Mesenteric fat pad (tissue), 1 donor: ENCODE data around the gene ANGPTL8. TPM values are rescaled to one million over a fixed set of nuclear protein-coding genes. Genes with fewer than 3 reads are reported as not detected.
A peak's percentile ranks its signal among the peaks of the same experiment; 100 is the strongest.

ENCODE experiments used
- DNase-seq: peaks from one replicate; pipeline ENCODE4 v3.0.0-alpha.2; 2020; ENCODE audit warnings: low spot score
- long read RNA-seq: library from polyadenylated mRNA; unstranded; transcript quantifications from one replicate; pipeline ENCODE4 v2.0.0, GENCODE V29; 2020
- total RNA-seq: library from RNA; stranded (reverse); fragmentation: NEBNext Ultra II Directional; extraction: Animal tissue kit (Norgen Biotek cat#: 25700); gene quantifications from one replicate; pipeline ENCODE4 v1.2.1, GENCODE V29; 2021
- donor health status: DM: yes; HTN: yes; CAD: no.

ANGPTL8 gene, protein sequence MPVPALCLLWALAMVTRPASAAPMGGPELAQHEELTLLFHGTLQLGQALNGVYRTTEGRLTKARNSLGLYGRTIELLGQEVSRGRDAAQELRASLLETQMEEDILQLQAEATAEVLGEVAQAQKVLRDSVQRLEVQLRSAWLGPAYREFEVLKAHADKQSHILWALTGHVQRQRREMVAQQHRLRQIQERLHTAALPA
- total RNA-seq = 4.5 TPM
- long read RNA-seq, partial matches to known transcripts = 0 of 3 reads
- long read RNA-seq, other reads (novel, unspliced or antisense) = 1 of 3 reads

DNA sequence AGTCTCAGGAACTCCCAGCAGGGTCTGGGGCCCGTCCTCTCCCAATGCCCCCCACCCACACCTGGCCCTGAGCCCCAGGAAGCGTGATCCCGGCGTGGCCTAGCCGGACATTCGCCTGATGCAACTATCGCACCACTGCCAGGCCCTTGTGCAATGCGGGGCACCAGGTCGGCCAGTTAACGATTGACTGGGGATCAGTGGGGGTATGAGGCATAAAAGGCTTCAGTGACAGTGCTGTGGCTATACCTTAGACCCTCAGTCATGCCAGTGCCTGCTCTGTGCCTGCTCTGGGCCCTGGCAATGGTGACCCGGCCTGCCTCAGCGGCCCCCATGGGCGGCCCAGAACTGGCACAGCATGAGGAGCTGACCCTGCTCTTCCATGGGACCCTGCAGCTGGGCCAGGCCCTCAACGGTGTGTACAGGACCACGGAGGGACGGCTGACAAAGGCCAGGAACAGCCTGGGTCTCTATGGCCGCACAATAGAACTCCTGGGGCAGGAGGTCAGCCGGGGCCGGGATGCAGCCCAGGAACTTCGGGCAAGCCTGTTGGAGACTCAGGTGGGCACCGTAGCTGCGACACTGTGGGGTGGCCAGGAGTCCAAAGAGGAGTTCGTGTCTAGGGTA, at the start of gene ANGPTL8:
ANGPTL8 (plus strand) TSS at position 243 of the 624 bp plus-strand sequence; CDS start at position 262, 19 bp downstream.
- no peak for DNase-seq

DNA sequence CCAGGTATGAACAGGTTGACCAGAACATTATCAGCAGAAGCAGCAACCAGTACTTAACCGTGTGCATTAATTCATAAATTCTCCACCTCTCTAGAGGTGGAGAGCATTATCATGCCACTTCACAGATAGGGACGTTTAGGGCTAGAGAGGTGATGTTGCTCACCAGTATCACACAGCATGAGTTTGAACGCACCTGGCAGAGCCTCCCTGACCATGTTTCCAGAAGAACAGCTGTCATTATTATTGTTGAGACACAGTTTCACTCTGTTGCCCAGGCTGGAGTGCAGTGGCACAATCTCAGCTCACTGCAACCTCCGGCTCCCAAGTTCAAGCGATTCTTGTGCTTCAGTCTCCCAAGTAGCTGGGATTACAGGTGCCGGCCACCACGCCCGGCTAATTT, 48.9 kb upstream of the ANGPTL8 start:
- no peak for DNase-seq

DNA sequence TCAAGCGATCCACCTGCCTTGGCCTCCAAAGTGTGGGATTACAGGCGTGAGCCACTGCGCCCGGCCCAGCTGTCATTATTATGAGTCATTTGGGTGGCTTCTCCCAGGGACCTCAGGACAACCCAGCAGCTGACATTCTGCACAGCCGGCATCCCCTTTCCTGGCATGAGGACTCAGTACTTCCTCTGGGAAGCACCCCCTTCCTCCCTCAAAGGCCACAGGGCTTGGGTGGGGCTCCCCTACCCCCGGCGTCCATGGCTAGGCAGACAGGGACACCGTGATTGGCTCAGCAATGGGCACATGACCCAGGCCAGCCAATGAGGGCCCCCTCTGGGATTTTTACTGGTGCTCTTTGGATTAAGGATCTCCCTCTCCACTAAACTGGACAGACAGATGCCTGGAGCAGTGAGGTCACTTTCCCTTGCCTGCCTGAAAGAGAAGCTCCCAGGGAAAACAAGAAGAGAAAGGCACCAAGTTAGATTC, 48.1 kb upstream of the ANGPTL8 start:
- DNase-seq = no peak

DNA sequence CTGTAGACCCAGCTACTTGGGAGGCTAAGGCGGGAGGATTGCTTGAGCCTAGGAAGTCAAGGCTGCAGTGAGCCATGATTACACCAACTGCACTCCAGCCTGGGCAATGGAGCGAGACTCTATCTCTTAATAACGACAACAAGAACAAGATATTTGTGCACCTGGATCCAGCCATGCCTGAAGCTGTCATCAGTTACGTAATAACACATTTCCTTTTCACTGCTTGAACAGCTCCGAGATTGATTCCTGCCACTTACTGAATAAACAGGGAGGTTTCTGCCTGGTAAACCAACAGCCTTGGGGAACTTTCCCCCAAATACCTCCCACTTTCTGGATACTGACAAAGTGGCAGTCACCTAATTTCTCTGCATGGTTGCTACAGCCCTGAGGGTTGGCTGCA, 47.5 kb upstream of the ANGPTL8 start:
- DNase-seq = no peak

DNA sequence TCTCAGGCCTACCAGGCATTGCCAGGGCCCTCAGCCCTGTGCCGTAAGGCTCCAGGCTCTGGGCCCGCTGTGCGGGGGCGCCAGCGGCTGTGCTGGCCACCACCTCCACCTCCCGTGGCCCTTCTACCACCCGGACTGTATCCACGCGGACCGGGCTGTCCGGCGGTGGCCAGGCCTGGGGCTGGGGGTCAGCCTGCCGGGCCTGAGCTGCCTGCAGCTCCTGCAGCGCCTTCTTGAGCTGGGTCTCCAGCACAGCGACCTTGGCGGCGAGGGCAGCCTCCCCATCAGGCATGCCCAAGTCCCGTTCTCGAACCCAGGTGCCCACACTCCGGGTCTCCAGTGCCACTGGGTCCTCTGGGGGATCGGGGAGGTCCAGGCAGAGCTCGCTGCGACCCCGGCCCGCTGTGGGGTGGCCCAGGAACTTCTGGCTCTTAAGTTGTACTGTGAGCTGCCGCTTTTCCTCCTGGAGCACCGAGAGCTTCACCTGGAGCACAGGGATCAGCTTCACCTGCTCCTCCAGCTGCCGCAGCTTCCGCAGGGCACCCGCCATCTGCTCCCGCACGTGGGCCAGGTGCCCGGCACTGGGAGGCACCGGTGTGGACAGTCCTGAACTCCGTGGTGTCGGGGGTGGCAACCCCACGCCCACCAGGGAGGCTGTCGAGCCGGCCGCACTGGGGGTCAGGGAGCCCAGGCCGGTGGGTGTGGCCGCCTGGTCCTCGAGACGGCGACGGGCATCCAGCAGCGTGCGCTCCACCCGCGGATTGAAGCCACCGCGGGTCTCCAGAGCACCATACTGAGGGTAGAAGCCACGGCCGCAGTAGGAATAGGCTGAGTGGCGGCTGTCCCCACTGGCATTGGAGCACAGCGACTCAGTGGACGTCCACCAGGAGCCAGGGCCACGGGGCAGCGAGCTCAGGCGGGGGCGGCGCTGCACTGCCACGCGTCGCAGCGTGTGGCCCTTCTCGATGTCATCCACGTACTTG, 46.2 kb upstream of the ANGPTL8 start:
- DNase-seq = no peak

DNA sequence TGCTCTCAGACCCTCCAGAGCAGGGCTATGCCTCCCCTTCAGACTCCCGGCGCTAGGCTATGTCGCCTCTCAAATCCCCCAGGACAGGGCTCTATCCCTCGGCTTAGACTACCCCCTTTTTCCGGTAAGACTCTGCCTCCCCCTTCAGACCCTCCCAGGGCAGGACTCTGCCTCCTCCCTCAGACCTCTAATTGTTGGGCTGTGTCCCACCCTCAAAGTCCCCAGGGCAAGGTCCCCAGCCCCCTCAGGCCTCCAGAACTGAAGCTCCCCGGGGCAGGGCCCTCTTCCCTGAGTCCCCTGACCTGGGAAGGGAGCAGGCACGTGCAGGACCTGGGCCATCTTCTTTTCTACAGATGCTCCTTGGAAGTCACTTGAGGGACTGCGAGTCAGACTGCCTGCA, 45.2 kb upstream of the ANGPTL8 start:
- DNase-seq = no peak

DNA sequence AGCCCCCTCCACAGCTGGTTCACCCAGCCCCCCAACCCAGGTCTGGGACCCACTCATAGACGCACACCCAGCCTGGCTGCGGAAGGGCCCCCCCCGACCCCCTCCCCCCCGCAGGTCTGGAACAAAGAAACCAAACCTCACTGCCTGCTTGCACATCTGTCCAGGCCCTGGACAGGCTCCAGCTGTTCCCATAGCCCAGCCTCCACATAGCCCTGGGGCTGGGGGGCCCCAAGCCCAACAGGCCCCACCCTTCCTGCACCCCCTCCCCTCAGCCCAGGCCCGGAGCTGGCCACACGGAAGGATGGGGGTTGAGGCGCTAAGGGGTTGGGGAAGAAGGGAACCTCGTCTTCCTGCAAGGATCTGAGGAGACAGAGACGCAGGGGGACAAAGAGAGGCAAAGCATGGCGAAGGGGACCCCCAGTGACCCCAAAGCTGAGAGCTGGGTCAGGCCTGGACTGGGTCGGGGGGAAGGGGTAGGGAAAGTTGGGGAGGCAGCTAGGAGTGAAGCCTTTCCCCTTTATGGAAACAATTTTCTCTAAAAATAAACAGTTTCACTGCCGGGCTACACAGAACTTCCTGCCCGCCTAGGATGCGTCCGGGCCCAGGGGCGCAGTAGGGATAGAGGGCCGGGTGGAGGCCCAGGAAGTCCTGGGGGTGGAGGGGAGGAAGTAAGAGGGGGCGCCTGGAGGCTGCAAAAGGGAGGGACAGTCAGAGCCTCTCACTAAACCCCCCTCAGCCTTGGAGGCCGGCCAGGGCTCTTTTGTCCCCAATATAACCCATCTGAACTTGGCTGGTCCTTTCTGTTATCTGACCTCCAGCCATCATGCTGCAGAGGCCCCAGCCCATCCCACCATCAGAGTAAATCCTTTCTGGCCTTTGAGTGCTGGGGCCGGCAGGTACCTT, 44.5 kb upstream of the ANGPTL8 start:
- no peak for DNase-seq

DNA sequence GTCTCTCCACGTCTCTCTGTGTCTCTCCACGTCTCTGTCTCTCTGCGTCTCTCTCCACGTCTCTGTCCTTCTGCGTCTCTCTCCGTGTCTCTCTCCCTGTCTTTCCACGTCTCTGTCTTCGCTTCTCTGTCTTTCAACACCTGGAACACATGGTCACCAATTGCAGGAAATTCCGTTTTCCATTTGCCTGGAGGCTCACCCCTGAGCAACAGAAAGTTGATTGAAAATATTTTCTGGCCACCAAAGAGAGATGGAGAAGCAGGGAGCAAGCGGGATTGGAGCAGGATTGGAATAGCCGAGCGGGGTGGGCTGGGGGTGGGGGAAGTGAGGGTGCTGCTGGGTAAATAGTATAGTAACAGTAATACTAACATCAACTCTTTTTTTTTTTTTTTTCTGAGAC, 43.7 kb upstream of the ANGPTL8 start:
- DNase-seq = no peak

DNA sequence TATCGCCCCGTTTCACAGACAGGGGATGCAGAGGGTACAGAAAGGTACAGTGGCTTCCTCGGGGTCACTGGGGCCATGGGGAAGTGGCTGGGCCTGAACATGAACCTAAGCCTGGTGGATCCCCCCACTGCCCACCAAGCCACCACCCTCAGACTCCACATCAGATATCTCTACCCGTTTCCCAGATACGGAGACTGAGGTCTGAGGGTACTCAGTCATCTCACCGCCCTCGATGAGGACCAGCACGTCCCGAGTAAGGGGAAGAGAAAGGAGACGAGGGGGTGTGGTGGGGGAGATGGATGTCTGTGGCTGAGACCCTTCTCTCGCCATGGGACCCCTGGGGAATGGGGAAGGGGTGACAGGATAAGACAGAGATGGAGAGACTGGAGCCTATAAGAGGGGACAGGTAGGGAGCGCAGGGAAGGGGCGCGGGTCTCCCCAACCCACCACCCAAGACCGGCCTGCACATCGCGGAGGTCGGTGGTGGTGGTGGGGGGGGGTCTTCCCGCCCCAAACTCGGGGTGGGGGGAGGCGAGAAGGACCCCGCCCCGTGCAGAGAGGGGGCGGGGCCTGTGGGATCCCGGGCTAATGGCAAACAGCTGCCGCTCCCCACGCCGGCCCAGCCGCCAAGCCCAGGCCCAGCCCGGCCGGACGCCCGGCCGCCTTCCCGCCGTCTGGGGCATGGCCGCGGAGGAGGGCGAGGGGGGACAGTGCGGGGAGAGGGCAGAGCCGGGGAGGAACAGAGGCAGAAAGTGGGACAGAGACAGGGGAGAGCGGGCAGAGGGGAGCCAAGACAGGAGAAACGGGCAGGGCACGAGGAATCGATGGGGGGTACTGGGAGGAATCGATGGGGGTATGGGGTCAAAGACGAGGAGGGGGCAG, 42.8 kb upstream of the ANGPTL8 start:
- DNase-seq = no peak

DNA sequence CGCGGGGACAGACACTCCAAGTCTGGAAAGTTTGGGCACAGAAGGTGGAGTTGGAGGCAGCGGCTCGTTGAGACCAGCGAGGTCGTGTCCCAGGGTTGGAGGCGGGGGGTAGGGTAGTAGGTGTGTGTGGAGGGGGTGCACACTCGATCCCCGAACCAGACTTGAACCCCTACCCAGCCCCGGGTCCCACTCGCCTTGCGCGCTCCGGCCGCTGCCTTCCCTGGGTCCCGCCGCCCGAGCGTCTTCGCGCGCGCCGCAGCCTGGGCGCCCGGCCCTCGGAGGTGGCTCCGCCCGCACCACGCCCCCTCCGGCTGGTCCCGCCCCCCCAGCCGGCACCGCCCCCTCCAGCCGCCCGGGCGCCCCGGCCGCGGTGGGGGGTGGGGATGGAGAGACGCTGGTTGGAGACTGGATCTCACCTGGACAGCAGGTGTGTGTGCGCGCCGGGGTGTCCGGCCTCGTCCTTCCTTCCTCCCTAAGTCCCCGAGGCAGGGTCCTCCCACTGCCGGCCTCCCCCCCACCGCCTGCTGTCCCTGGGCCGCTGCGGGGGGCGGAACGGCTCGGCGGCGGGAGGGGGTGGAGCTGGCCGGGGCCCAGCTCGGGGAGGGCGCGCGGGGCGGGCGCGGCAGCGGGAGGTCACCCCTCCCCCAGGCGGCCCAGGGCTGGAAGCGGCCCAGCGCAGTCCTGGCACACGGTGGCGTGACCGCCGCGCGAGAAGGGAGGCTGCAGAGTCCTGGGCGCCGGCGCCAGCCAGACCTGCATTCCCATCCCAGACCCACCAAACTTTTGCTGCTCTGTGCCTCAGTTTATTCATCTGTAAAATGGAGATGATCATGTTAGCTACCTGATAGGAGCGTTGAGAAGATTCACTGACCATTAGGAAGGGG, 41.9 kb upstream of the ANGPTL8 start, which contains the start of gene KANK2:
KANK2 (minus strand) TSS at position 255 of the 884 bp plus-strand sequence. CDS start 3,034 bp downstream, outside the sequence.
- peak; percentile 95 for DNase-seq

DNA sequence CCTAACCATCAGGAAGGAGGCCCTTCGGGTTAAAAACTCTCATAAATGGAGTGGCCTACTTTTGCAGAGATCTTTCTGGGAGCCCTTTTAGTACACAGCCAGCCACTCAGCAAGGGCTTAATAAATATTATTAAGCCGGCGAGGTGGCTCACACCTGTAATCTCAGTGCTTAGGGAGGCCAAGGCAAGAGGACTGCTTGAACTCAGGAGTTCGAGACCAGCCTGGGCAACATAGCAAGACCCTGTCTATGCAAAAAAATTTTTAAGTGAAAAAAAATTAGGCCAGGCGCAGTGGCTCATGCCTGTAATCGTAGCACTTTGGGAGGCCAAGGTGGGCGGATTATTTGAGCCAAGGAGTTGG, 41.3 kb upstream of the ANGPTL8 start:
- DNase-seq = no peak

DNA sequence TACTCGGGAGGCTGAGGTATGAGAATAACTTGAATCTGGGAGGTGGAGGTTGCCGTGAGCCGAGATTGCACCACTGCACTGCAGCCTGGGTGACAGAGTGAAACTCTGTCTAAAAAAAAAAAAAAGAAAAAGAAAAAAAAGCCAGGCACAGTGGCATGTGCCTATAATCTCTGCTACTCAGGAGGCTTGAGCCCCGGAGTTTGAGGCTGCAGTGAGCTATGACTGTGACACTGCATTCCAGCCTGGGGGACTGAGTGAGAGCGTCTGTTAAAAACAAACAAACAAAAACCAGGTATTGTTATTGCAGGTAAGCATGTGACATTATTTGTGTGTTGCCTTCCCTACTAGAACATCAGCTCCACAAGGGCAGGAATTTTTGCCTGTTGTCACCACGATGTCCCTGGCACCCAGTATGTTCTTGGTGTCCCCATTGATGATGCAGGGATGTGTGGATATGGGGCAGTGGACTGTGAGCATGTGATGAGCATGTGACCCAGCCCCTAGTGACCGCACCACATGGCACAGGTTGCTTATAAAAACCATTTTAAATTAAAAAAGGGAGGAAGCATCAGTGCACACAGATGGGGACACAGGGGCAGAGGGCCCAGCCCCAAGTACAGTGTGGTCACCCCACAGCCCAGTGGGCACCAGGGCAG, 40.5 kb upstream of the ANGPTL8 start:
- DNase-seq = no peak

DNA sequence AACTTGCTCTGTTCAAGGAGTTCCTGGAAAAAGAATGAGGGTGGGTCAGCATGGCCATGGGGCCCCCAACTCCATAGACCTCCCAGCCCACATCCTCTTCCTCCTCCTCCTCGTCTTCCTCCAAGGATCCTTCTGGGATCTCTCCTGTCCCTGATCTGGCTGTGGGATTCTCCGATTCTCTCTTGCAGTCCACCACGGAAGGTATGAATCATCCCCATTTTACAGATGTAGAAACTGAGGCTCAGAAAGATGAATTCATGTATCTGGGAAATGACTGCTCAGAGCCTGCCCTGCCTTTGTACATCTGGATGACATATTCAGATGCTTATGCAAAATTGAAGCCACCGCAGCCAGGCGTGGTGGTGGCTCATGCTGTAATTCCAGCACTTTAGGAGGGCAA, 39.9 kb upstream of the ANGPTL8 start:
- no peak for DNase-seq

DNA sequence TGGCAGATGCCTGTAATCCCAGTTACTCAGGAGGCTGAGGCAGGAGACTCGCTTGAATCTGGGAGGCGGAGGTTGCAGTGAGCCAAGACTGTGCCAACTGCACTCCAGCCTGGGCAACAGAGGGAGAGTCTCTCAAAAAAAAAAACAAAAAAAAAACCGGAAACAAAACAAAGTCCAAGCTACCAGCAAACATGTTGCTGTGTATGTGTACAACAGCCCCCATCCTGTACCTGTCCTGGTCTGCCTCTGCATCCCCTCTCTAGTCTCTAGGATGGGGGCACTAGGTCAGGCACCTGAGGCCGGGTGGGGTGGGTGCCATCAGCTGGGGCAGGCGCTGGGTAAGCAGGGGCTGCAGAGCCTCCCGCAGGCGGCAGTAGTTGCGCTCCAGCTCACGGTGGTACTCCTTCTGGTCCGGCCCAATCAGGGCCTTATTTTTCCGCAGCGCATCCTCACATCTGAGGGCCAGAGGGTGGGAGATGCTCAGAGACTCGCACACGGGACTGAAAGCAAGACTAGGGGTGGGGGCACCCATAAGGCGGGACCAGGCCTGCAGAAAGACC, 39.3 kb upstream of the ANGPTL8 start:
- no peak for DNase-seq

DNA sequence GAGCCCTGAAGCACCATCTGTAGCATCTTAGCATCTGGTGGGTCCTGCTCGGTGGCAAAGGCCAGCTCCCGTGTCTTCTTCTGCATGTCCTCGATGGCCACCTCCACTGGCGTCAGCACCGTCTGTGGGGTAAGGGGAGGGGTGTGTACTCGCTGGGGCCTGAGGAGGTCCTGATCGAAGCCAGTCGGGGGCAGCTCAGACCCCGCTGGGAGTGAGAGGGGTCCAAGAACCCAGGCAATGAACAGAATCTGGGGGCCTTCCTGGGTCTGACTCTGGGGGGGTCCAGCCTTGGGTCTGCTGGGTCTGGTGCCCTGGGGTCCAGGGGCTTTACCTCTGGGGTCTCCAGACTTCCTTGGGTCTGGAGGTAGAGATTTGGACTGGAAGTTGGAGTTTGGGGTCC, 38.5 kb upstream of the ANGPTL8 start:
- no peak for DNase-seq

DNA sequence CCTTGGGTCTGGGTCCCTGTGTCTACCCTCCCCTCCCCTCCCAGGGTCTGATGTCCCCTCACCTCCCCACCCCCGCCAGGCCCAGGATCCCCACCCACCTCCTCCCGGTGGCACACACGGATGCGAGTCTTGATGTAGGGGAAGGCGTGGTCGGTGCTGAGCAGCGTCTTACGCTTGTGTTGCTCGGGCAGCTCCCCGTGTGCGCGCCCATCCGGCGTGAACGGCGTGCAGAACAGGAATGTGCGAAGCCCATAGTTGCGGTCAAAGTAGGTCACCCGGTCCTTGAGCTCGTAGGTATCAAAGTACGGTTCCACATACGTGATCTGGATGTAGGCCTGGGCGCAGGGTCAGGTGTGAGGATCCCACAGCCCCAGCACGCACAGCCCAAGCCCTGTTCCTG, 37.6 kb upstream of the ANGPTL8 start:
- no peak for DNase-seq

DNA sequence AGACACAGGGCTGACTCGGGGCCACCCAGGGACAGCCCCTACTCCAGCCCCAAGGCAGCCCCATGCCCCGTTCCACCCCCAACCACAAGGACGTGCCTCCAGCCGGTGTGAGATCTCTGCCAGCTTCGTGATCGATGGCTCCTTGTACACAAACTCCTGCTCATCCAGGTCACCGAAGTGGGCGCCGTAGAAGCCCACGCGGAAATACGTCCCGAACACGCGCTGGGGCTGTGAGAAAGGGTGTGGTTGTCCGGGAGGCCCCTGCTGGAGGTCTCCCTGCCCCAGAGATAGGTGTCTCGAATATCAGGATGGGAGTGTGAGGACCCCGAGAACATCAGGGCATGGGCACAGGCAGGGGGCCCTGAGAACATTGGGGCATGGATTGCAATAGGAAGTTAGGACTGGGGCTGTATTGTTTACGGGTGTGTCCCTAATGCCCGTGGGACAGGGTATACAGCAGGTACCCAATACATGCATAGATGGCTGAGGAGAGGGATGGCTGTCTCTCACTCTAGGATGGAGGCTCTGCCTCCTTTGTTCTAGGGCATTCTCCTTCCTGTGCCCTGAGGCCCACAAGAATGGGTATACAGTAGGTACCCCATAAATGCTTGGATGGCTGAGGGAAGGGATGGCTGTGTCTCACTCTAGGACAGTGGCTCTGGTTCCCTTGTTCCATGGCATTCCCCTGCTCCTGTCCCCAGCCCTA, 36.8 kb upstream of the ANGPTL8 start:
- DNase-seq = no peak
